Neural progenitor cell (in vitro differentiated cells): ENCODE measurements around the gene GPR4. TPM values are rescaled to one million over a fixed set of nuclear protein-coding genes. Genes with fewer than 3 reads are reported as not detected.
A peak's percentile ranks its signal among the peaks of the same experiment; 100 is the strongest.

ENCODE experiments used
- DNase-seq: peaks from one replicate; pipeline ENCODE4 v3.0.0-alpha.2; 2016; ENCODE audit warnings: low spot score
- H2AFZ ChIP-seq: fragments of 200-600 bp; sonication (generic); replicated peaks from 2 replicates; pipeline ENCODE4 v1.6.1; 2016; ENCODE audit warnings: antibody characterized with exemption
- H3F3A ChIP-seq: fragments of 200-600 bp; sonication (generic); 2 replicates; pipeline ENCODE4 v1.6.1; 2016; ENCODE audit warnings: antibody characterized with exemption, low read depth
- H3K27ac ChIP-seq: fragments of 200-600 bp; sonication (generic); 2 replicates; pipeline ENCODE4 v1.5.1; 2016; ENCODE audit warnings: mild to moderate bottlenecking
- H3K27me3 ChIP-seq: fragments of 200-600 bp; sonication (generic); 2 replicates; pipeline ENCODE4 v1.6.1; 2016; ENCODE audit warnings: mild to moderate bottlenecking, moderate library complexity
- H3K36me3 ChIP-seq: fragments of 200-600 bp; sonication (generic); 2 replicates; pipeline ENCODE4 v1.5.1; 2016
- H3K4me1 ChIP-seq: fragments of 200-600 bp; sonication (generic); 2 replicates; pipeline ENCODE4 v1.6.1; 2016; ENCODE audit warnings: mixed run types
- H3K4me2 ChIP-seq: fragments of 200-600 bp; sonication (generic); 2 replicates; pipeline ENCODE4 v1.6.1; 2016
- H3K4me3 ChIP-seq: fragments of 200-600 bp; sonication (generic); 2 replicates; pipeline ENCODE4 v1.5.1; 2016
- H3K79me2 ChIP-seq: fragments of 200-600 bp; sonication (generic); 2 replicates; pipeline ENCODE4 v1.6.1; 2016; ENCODE audit warnings: low read depth
- H3K9ac ChIP-seq: fragments of 200-600 bp; sonication (generic); 2 replicates; pipeline ENCODE4 v1.6.1; 2016
- H3K9me3 ChIP-seq: fragments of 200-600 bp; sonication (generic); 2 replicates; pipeline ENCODE4 v1.5.1; 2016; ENCODE audit warnings: low read depth
- H4K20me1 ChIP-seq: fragments of 200-600 bp; sonication (generic); 2 replicates; pipeline ENCODE4 v1.6.1; 2016; ENCODE audit warnings: low read depth
- H3K27ac Mint-ChIP-seq: 3 replicates; pipeline ENCODE4 v1.8.0; 2021; ENCODE audit warnings: mixed read lengths
- H3K27me3 Mint-ChIP-seq: 2 replicates; pipeline ENCODE4 v1.8.0; 2022; ENCODE audit warnings: low read depth, mild to moderate bottlenecking, inconsistent platforms, moderate library complexity, mixed read lengths; ENCODE audit not compliant: insufficient read depth
- H3K36me3 Mint-ChIP-seq: 3 replicates; pipeline ENCODE4 v1.8.0; 2021; ENCODE audit warnings: mixed read lengths
- H3K4me1 Mint-ChIP-seq: 3 replicates; pipeline ENCODE4 v1.8.0; 2021; ENCODE audit warnings: mixed read lengths
- H3K4me3 Mint-ChIP-seq: 3 replicates; pipeline ENCODE4 v1.8.0; 2021; ENCODE audit warnings: mild to moderate bottlenecking, moderate library complexity, mixed read lengths
- H3K9me3 Mint-ChIP-seq: 3 replicates; pipeline ENCODE4 v1.8.0; 2020; ENCODE audit warnings: mixed read lengths
- CTCF ChIP-seq: fragments of 200-600 bp; sonication (generic); IDR thresholded peaks from 2 replicates; pipeline ENCODE4 v1.5.1; 2017; ENCODE audit warnings: antibody characterized with exemption, mild to moderate bottlenecking
- EZH2 ChIP-seq: fragments of 200-600 bp; sonication (generic); IDR thresholded peaks from 2 replicates; pipeline ENCODE4 v1.6.1; 2017; ENCODE audit warnings: antibody characterized with exemption, mild to moderate bottlenecking, moderate library complexity
- EZH2phosphoT487 ChIP-seq: fragments of 200-600 bp; sonication (generic); IDR thresholded peaks from 2 replicates; pipeline ENCODE4 v1.6.1; 2017; ENCODE audit warnings: antibody characterized with exemption
- total RNA-seq: library from RNA; depleted of rRNA; stranded (reverse); fragments of >200 nt; gene quantifications from 2 replicates; pipeline ENCODE4 v1.2.3, GENCODE V29; 2015; ENCODE audit warnings: low replicate concordance

GPR4 gene
- total RNA-seq, 1 donor from 2014 or later: not detected

GRCh38 chr19:45601115-45601514 lies 897 bp downstream of the GPR4 start:
- Histone ChIP-seq H4K20me1 (no peaks in the 10 kb centered on the region), H3K4me3 (no peak overlapping the region), H3F3A (no peaks in the 10 kb centered on the region), H3K79me2 (no peaks in the 10 kb centered on the region), H3K27ac (no peak overlapping the region), H3K36me3 (no peaks in the 10 kb centered on the region), H3K4me1 (no peaks in the 10 kb centered on the region), H3K27me3 (peaks cover 78% of the 10 kb centered on the region), H3K9ac (no peak overlapping the region), H3K9me3 (no peaks in the 10 kb centered on the region), H3K4me2 (no peak overlapping the region), H2AFZ (no peak overlapping the region)
- no peak for DNase-seq
- TF ChIP-seq EZH2 (no peak), CTCF (no peak), EZH2phosphoT487 (no peak)
- no peaks in the 10 kb centered on the region for H3K9me3 Mint-ChIP-seq
- no peaks in the 10 kb centered on the region for H3K36me3 Mint-ChIP-seq
- peaks cover 62% of the 10 kb centered on the region for H3K27me3 Mint-ChIP-seq
- peaks cover 29% of the 10 kb centered on the region for H3K4me1 Mint-ChIP-seq
- H3K27ac Mint-ChIP-seq: no peak overlapping the region
- no peak overlapping the region for H3K4me3 Mint-ChIP-seq

GRCh38 chr19:45600340-45600885 lies 1.6 kb downstream of the GPR4 start:
- no peak overlapping the region for H3K27ac ChIP-seq
- no peak overlapping the region for H3K9ac ChIP-seq
- H2AFZ ChIP-seq: no peak overlapping the region
- no peaks in the 10 kb centered on the region for H3F3A ChIP-seq
- H3K27me3 ChIP-seq: peaks cover 85% of the 10 kb centered on the region
- no peak overlapping the region for H3K4me3 ChIP-seq
- no peak for DNase-seq
- no peak for TF ChIP-seq CTCF
- TF ChIP-seq EZH2phosphoT487: no peak
- no peak for TF ChIP-seq EZH2
- no peaks in the 10 kb centered on the region for H3K36me3 Mint-ChIP-seq
- peaks cover 29% of the 10 kb centered on the region for H3K4me1 Mint-ChIP-seq
- no peaks in the 10 kb centered on the region for H4K20me1 ChIP-seq
- H3K9me3 Mint-ChIP-seq: no peaks in the 10 kb centered on the region
- no peak overlapping the region for H3K27ac Mint-ChIP-seq
- no peaks in the 10 kb centered on the region for H3K9me3 ChIP-seq
- no peaks in the 10 kb centered on the region for H3K79me2 ChIP-seq
- no peaks in the 10 kb centered on the region for H3K4me1 ChIP-seq
- no peak overlapping the region for H3K4me2 ChIP-seq
- peaks cover 68% of the 10 kb centered on the region for H3K27me3 Mint-ChIP-seq
- H3K4me3 Mint-ChIP-seq: peak overlapping the region; percentile 24
- no peaks in the 10 kb centered on the region for H3K36me3 ChIP-seq

GRCh38 chr19:45599286-45599685 lies 2.7 kb downstream of the GPR4 start:
- peak; percentile 34 for DNase-seq
- Histone ChIP-seq H3F3A (no peaks in the 10 kb centered on the region), H3K9me3 (no peaks in the 10 kb centered on the region), H3K4me3 (no peak overlapping the region), H3K36me3 (no peaks in the 10 kb centered on the region), H3K4me2 (no peak overlapping the region), H2AFZ (no peak overlapping the region), H3K27me3 (peaks cover 87% of the 10 kb centered on the region), H3K27ac (no peak overlapping the region), H3K9ac (no peak overlapping the region), H3K4me1 (no peaks in the 10 kb centered on the region), H4K20me1 (no peaks in the 10 kb centered on the region), H3K79me2 (no peaks in the 10 kb centered on the region)
- Mint-ChIP-seq H3K4me1 (peaks cover 29% of the 10 kb centered on the region), H3K4me3 (no peak overlapping the region), H3K27ac (no peak overlapping the region), H3K27me3 (peaks cover 73% of the 10 kb centered on the region), H3K36me3 (no peaks in the 10 kb centered on the region), H3K9me3 (no peaks in the 10 kb centered on the region)
- TF ChIP-seq EZH2phosphoT487 (no peak), CTCF (no peak), EZH2 (no peak)
